Tibial artery (tissue), 4 donors: ENCODE results near the gene TEDC1.

Experiments used
- DNase-seq, 2 donors: peaks; one replicate each; pipeline ENCODE4 v3.0.0-alpha.2; 2019
- H3K27ac ChIP-seq, 2 donors: fragments of 200-600 bp; sonication (generic) in 1 of 2; 1 replicate in 1 of 2; 2 replicates in 1 of 2; pipeline ENCODE4 v1.5.1; 2018 to 2019; ENCODE audit warnings: mild to moderate bottlenecking in 1 of 2
- H3K27me3 ChIP-seq, 2 donors: fragments of 200-600 bp; sonication (generic) in 1 of 2; one replicate each; pipeline versions ENCODE4 v1.5.1 to v1.6.0; 2016 to 2019
- H3K36me3 ChIP-seq, 3 donors: fragments of 200-600 bp; sonication (generic) in 2 of 3; one replicate each; pipeline ENCODE4 v1.5.1; 2016 to 2019; ENCODE audit warnings: mild to moderate bottlenecking in 2 of 3
- H3K4me1 ChIP-seq, 4 donors: fragments of 200-600 bp; sonication (generic) in 2 of 4; 1 replicate in 3 of 4; 2 replicates in 1 of 4; pipeline ENCODE4 v1.5.1; 2016 to 2019
- H3K4me3 ChIP-seq, 2 donors: fragments of 200-600 bp; sonication (generic) in 1 of 2; 1 replicate in 1 of 2; 2 replicates in 1 of 2; pipeline ENCODE4 v1.5.1; 2018 to 2019; ENCODE audit warnings: mild to moderate bottlenecking in 2 of 2
- H3K9me3 ChIP-seq, 3 donors: fragments of 200-600 bp; sonication (generic) in 1 of 3; one replicate each; pipeline ENCODE4 v1.5.1; 2016 to 2019
- intact Hi-C: fragments of 100-400 bp; cut with DNase I; formaldehyde crosslinking; loops from one replicate; pipeline ENCODE4 v1.15.0; 2023; ENCODE audit warnings: low total_unique reads
- TF ChIP-seq, protein P1 (sequence below), 2 experiments: fragments of 200-600 bp in 1 of 2; fragments of 450-650 bp in 1 of 2; IDR thresholded peaks; one replicate each; pipeline ENCODE4 v1.5.1; 2017 to 2019; ENCODE audit warnings: antibody characterized with exemption in 2 of 2, mild to moderate bottlenecking in 1 of 2, moderate library complexity in 1 of 2

The TEDC1 gene

GRCh38 chr14:105449276-105450122, 41.5 kb upstream of the TEDC1 start:
- H3K4me3 ChIP-seq = no peak overlapping the region
- peak overlapping the region in 1 of 2 donors; percentile 71 for H3K27ac ChIP-seq
- no peak for DNase-seq
- H3K36me3 ChIP-seq = peaks cover 7 to 66% (median 34%) of the 10 kb centered on the region in 3 donors
- TF ChIP-seq, protein P1, sequence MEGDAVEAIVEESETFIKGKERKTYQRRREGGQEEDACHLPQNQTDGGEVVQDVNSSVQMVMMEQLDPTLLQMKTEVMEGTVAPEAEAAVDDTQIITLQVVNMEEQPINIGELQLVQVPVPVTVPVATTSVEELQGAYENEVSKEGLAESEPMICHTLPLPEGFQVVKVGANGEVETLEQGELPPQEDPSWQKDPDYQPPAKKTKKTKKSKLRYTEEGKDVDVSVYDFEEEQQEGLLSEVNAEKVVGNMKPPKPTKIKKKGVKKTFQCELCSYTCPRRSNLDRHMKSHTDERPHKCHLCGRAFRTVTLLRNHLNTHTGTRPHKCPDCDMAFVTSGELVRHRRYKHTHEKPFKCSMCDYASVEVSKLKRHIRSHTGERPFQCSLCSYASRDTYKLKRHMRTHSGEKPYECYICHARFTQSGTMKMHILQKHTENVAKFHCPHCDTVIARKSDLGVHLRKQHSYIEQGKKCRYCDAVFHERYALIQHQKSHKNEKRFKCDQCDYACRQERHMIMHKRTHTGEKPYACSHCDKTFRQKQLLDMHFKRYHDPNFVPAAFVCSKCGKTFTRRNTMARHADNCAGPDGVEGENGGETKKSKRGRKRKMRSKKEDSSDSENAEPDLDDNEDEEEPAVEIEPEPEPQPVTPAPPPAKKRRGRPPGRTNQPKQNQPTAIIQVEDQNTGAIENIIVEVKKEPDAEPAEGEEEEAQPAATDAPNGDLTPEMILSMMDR (IDR thresholded peaks at IDR 0.05) = no peak
- no peaks in the 10 kb centered on the region for H3K27me3 ChIP-seq
- intact Hi-C loops = loop anchor here (2.0 to 5.0 kb wide), 3 partner anchors 41 to 82 kb away; partner anchors contain the start of genes TEDC1 and TMEM121
- peaks cover 0 to 16% (median 12%) of the 10 kb centered on the region in 4 donors for H3K4me1 ChIP-seq
- H3K9me3 ChIP-seq = no peaks in the 10 kb centered on the region

- intact Hi-C loops = no loop called here
These were observed 40.9 kb upstream of the TEDC1 start for GRCh38 chr14:105450123-105450505.

DNA sequence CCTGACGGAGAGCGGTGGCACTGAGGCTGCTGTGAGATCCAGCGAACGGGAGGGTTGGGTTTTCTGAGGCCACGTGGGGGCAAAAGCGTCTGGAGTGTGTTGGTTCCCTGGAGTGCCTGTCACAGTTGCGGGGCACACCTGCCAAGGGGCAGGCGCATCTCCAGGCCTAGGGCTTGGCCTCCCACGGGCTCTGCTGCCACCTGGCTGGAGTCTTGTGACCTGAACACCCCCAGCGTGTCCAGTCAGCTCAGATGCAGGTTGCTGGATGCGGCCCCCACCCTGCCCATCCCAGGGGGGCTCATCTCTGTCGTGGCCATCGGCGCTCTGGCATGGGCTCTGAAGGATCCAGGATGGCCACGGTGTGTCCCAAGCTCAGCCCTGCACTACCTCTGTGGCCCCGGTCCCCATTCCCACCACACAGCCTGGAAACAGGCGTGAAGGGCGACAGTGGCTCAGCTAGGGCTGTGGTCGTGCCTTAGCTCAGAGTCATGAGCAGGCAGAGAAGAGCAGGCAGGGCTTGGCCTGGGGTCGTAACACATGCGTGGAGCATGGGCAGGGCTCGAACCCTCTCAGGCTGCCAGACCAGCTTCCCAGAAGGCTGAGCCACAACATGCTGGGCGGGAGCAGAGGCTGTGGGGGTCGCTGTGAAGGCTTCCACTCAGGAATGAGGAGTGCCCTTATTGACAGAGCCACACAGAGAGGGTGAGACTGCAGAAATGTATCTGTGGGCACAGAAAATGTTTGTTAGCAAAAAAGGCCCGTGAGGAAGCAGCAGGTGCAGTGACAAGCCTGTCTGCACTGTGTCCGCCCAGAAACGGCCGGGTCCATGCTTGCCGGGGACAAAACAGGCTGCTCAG, 40.0 kb upstream of the TEDC1 start:
- H3K36me3 ChIP-seq = peaks cover 20 to 74% (median 50%) of the 10 kb centered on the region in 3 donors
- no peaks in the 10 kb centered on the region for H3K27me3 ChIP-seq
- no peak for DNase-seq
- no peak overlapping the region for H3K27ac ChIP-seq
- H3K4me3 ChIP-seq = no peak overlapping the region
- TF ChIP-seq, protein P1 (IDR thresholded peaks at IDR 0.05) = no peak
- no peaks in the 10 kb centered on the region for H3K9me3 ChIP-seq
- peaks cover 0 to 16% (median 12%) of the 10 kb centered on the region in 4 donors for H3K4me1 ChIP-seq
- intact Hi-C loops = no loop called here

More at GRCh38 chr14:105450123-105450505, 40.9 kb upstream of the TEDC1 start:
- no peaks in the 10 kb centered on the region for H3K9me3 ChIP-seq
- H3K4me3 ChIP-seq = no peak overlapping the region
- peaks cover 11 to 72% (median 40%) of the 10 kb centered on the region in 3 donors for H3K36me3 ChIP-seq
- TF ChIP-seq, protein P1 (IDR thresholded peaks at IDR 0.05) = no peak
- H3K27ac ChIP-seq = no peak overlapping the region
- H3K4me1 ChIP-seq = peaks cover 0 to 16% (median 12%) of the 10 kb centered on the region in 4 donors
- H3K27me3 ChIP-seq = no peaks in the 10 kb centered on the region
- no peak for DNase-seq

DNA sequence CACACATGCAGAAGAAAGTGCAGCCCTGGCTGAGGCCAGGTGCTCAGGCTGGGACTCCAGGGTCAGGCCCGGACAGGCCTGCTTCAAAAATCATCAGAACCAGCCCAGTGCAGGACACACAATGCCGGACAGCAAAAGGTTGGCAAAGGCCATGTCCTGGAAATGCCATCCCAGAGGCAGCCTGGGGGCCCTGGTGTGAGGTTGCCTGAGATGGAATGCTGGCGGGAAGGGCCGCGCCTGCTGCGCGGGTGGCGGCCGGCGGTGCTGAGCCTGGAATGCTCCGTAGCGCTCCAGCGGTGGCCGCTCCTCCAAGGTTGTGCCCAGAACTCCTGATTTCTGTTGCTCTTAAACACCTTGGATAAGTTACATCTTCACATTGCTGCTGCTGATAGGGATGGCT, 38.1 kb upstream of the TEDC1 start:
- Histone ChIP-seq H3K9me3 (no peaks in the 10 kb centered on the region), H3K4me1 (peaks cover 0 to 14% (median 12%) of the 10 kb centered on the region in 4 donors), H3K4me3 (no peak overlapping the region), H3K27ac (no peak overlapping the region), H3K36me3 (peaks cover 20 to 84% (median 64%) of the 10 kb centered on the region in 3 donors), H3K27me3 (no peaks in the 10 kb centered on the region)
- TF ChIP-seq, protein P1 (IDR thresholded peaks at IDR 0.05) = no peak
- DNase-seq = no peak
- intact Hi-C loops = no loop called here

- Histone ChIP-seq H3K9me3 (no peaks in the 10 kb centered on the region), H3K4me3 (no peak overlapping the region), H3K27ac (no peak overlapping the region), H3K4me1 (peaks cover 0 to 5% (median 3%) of the 10 kb centered on the region in 4 donors), H3K27me3 (no peaks in the 10 kb centered on the region), H3K36me3 (peaks cover 20 to 92% (median 70%) of the 10 kb centered on the region in 3 donors)
- no peak for DNase-seq
- TF ChIP-seq, protein P1 (IDR thresholded peaks at IDR 0.05) = no peak
- intact Hi-C loops = no loop called here
These were observed 37.2 kb upstream of the TEDC1 start for GRCh38 chr14:105453847-105454246.
